Activated CD4-positive, alpha-beta T cell treated with anti-CD3 and anti-CD28 coated beads, Interleukin-2, amount 50 U/mL, for 4 hours (primary cell): ENCODE measurements around the gene YY2.
"Not testable (repeated sequence)": the region's sequence is repeated elsewhere in the genome, so short reads cannot be mapped to it uniquely, and the experiment has no call there.

Experiments used
- DNase-seq, 2 experiments: peaks; one replicate each; pipeline ENCODE4 v3.0.0-alpha.2; 2020

The YY2 gene

GRCh38 chrX:21855937-21856415, at the start of gene YY2:
YY2 (plus strand) TSS chrX:21855987; CDS start chrX:21856485, 498 bp downstream.
- no peak for DNase-seq

DNA sequence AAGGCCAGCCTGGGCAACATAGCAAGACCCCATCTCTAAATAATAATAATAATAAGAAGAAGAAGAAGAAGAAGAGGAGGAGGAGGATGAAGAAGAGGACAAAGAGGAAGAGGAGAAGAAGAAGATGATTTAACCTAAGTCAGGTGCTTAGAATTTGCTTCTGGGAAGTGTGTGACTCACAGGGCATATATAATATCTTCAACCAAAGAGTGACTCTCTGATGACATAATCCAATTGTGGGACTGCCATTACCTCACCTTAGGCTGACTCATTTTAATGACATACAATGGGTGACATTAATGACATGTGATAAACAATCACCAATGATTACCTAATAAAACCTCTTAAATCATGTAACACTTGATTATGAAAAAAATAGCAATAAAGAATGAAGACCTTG, 49.1 kb upstream of the YY2 start:
- no peak for DNase-seq

- DNase-seq = no peak
These were observed 44.0 kb upstream of the YY2 start for GRCh38 chrX:21811832-21812231.

- no peak for DNase-seq
These were observed 43.2 kb upstream of the YY2 start for GRCh38 chrX:21812628-21813027.

DNA sequence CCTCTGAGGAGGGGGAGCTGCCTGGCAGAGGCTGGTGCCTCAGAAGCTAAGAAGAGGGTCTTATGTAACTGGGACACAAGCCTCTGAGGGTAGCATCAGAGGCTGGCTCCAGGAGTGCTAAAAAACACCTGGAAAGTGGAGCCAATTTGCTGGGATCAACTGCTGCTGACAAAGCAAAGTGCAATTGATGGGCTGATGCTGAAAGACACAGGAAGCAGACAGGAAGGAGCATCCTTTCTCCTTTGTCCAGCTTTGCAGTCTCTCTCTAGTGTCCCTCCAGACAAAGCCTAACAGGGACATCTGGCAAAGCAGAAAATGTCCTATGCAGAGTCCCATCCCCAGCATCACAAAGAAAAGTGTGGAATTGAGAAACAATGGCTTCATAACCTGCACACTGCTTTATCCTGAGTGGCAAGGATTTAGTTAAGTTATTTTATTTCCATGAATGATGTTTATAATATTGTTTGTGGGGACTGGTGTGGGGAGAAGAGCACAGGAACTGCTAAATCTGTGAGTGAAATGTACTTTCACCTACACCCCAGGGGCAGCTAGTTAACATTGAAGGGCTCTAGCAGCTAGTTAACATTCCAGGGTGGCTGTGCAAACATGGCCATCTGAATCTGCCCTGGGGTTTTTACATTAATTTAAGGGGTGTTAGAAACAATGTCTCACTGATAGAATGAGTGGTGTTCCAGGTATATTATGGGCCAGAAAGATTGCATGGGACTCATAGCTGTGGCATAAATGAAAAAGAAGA, 42.0 kb upstream of the YY2 start:
- DNase-seq = no peak

GRCh38 chrX:21816136-21816535, 39.7 kb upstream of the YY2 start:
- DNase-seq = no peak

- not testable (repeated sequence) for DNase-seq
These were observed 35.6 kb upstream of the YY2 start for GRCh38 chrX:21820170-21820569.

GRCh38 chrX:21821875-21822274, 33.9 kb upstream of the YY2 start:
- no peak for DNase-seq

DNA sequence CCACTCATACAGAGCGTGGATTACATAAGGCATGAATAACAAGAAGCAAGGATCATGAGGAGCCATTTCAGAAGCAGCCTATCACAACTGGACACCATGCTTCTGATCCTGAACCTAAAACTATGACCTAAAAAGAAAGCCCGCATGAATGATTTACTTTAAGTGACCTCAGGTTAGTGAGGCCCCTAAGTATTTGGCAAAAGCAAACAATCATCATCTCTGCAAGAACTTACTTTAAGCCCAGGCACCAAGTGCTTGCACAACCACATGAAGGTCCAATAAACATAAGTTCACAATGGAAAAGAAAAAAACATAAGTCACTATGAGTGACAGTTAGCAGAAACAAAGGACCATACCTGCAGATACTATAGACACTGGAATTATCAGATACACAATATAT, 24.3 kb upstream of the YY2 start:
- no peak for DNase-seq

GRCh38 chrX:21837056-21837455, 18.7 kb upstream of the YY2 start:
- DNase-seq = no peak

GRCh38 chrX:21838937-21839333, 16.9 kb upstream of the YY2 start:
- no peak for DNase-seq

DNA sequence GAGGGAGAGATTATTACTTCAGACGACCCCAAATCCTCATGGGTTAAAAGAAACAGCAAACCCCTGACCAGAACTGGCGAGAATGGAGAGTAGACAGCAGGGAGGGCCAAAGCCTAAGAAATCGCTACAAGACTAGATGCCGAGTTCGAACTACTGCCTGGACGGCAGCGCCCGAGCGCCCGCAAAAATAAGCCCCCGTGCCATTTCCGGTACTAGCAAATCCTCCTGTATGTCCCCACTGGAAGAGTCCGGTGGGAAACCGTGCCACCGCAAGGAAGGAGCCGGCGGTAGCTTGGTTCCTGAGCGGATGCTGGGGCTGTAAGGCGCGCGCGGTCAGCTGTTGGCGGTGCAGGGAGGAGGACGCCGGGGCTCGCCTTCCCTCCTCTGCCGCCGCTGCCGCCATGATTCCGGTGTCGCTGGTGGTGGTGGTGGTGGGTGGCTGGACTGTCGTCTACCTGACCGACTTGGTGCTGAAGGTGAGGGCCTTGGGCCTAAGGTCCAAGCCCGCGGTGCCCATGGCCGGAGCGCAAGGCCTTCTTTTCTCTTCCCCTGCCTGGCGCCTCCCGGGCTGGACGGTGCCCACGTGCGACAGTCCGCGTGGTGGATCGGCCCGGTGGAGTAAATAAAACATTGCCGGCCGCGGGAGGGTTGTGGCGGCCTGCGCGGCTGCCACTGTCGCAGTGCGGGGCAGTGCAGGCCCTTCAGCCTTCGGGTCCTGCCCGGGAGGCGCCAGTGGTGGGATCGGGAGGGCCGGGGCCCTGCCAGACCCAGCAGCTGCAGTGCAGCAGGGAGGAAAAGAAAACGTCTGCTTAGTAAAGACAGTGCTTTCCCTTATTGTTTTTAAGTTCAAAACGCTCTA, 16.2 kb upstream of the YY2 start, which contains the start of gene MBTPS2:
Gene MBTPS2, plus strand, starts transcription at position 284 of the 859 bp plus-strand sequence. Its CDS starts 118 bp downstream, at position 402.
- peak; percentile 74 for DNase-seq

- DNase-seq = no peak
These were observed 15.6 kb upstream of the YY2 start for GRCh38 chrX:21840193-21840545.

DNA sequence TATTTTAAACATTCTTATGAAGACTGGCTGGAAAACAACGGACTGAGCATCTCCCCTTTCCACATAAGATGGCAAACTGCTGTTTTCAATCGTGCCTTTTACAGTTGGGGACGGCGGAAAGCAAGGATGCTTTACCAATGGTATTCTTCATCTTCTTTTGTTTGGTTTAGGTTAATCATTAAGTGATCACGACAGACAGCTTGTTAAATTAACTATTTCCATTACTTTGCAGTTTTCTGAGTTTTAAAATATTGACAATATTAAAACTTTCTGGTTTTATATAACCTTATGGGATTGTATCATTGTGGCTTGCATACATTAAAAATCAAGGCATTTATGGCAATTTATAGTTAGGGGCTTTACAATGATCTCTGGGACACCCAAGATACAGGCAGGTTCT, 12.6 kb upstream of the YY2 start:
- DNase-seq = no peak

DNA sequence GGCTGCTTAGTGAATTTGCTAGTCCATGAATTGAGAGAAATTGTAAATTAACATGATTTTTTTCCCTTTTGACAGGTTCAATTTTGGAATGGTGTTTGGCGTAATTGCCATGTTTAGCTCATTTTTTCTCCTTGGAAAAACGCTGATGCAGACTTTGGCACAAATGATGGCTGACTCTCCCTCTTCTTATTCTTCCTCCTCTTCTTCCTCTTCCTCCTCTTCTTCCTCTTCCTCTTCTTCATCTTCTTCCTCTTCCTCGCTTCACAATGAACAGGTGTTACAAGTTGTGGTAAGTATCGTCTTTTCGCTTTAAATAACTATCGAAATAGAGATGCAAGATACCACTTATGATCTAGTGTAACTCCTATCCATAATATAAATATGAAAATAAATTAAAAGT, 10.7 kb upstream of the YY2 start:
- no peak for DNase-seq

GRCh38 chrX:21847342-21847741, 8.4 kb upstream of the YY2 start:
- no peak for DNase-seq

GRCh38 chrX:21853578-21853977, 2.2 kb upstream of the YY2 start:
- DNase-seq = no peak

DNA sequence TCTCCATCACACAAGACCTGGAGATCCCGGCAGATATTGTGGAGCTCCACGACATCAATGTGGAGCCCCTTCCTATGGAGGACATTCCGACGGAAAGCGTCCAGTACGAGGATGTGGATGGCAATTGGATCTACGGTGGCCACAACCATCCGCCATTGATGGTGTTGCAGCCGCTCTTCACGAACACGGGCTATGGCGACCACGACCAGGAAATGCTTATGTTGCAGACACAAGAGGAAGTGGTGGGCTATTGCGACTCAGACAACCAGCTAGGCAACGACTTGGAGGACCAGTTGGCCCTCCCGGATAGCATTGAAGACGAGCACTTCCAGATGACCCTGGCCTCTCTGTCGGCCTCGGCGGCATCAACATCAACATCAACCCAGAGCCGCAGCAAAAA, 717 bp downstream of the YY2 start:
- DNase-seq = no peak

DNA sequence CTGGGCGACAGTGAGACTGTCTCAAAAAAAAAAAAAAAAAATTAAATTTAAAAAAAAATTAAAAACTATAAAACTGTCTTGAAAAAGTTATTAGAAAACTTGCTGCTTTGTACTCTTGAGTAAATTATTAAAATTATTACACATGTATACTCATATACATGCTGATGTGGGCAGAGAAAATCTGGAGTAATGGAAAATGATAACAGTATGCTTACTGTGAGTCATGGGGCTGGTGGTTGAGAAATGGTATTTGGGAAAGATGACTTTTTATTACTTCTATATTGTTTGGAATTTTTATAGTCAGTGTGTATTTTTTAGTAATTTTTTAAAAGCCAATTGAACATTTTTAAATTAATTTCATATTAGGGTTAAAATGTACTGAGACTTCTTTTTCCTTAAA, 7.5 kb downstream of the YY2 start:
- DNase-seq = no peak

- no peak for DNase-seq
These were observed 9.6 kb downstream of the YY2 start for GRCh38 chrX:21865436-21865835.

GRCh38 chrX:21870494-21870893, 14.7 kb downstream of the YY2 start:
- no peak for DNase-seq

DNA sequence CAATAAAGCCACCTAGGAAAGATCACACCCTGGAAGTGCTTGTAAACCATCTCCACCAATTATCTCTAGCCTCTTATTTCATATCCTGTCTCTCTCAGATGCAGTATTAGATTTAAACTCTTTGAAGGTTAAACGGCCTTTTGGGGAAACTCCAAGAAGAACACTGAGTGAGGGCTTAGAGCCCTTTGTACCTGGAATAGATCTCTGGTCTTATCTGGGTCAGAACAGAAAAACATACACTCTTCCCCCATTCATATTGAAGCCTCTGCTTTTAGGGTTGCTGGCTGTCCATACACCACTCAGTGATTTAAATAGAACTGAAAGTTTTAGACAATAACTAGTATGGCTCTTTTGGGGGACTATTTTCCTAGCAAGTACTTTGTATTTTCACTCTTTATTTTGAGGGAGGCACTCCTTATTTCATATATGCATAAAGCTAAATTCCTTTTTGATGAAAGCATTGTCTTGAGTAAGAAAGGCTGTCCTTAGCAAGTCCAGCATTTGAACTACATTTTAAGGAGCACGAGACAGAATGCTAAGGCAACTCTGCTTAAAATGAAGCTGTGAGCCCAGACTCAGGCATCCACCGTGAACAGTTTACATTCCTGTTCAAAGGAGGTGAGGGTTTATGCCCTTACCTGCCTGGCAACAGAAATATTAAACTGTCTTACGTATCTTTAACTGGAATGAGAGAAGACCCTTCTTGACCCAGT, 17.4 kb downstream of the YY2 start:
- no peak for DNase-seq

DNA sequence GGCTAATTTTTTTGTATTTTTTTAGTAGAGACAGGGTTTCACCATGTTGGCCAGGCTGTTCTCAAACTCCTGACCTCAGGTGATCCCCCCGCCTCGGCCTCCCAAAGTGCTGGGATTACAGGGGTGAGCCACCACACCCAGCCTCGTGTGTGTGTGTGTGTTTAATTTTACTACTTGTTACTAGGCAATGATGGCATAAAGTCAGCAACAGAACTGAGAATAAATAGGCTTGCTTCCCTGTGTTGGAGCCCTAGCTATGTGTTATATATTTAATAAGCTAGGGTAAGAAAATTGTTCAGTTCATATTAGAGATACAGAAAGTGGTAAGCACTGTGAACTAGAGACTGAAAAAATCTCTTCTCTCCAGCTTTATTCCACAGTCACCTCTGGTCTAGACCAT, 18.4 kb downstream of the YY2 start:
- not testable (repeated sequence) for DNase-seq
